ENCODE data around the gene TNNT3. TPM values are rescaled to one million over a fixed set of nuclear protein-coding genes. Genes with fewer than 3 reads are reported as not detected.
"Not testable (repeated sequence)": the region's sequence is repeated elsewhere in the genome, so short reads cannot be mapped to it uniquely, and the experiment has no call there.

The TNNT3 gene
- total RNA-seq, 1 experiment from 2014 or later: not detected

- no peaks in the 10 kb centered on the region for H3K36me3 Mint-ChIP-seq (ENCODE audit: insufficient read depth, unreplicated experiment)
- no peak for TF ChIP-seq CTCF (IDR thresholded peaks at IDR 0.05; ENCODE audit: unreplicated experiment)
Measured at GRCh38 chr11:1937616-1938342, 18.3 kb downstream of the TNNT3 start.

GRCh38 chr11:1938343-1939005 is 19.0 kb downstream of the TNNT3 start:
- TF ChIP-seq CTCF (IDR thresholded peaks at IDR 0.05; ENCODE audit: unreplicated experiment): no peak
- intact Hi-C loops (cut with micrococcal nuclease; ENCODE audit: unreplicated experiment): no loop called here
- DNase-seq: no peak
- CTCF ChIA-PET: no interaction called here
- Mint-ChIP-seq H3K4me1 (ENCODE audit: low read depth, unreplicated experiment) (peaks cover under 1% of the 10 kb centered on the region), H3K4me3 (ENCODE audit: low read depth, unreplicated experiment) (no peak overlapping the region), H3K27ac (ENCODE audit: unreplicated experiment) (no peak overlapping the region), H3K9me3 (ENCODE audit: low read depth, unreplicated experiment) (no peaks in the 10 kb centered on the region), H3K27me3 (ENCODE audit: unreplicated experiment) (peaks cover 34% of the 10 kb centered on the region), H3K36me3 (ENCODE audit: insufficient read depth, unreplicated experiment) (no peaks in the 10 kb centered on the region)
- no TSS peak for BruUV-seq (replicated peaks)

More at GRCh38 chr11:1937616-1938342, 18.3 kb downstream of the TNNT3 start:
- Mint-ChIP-seq H3K27me3 (ENCODE audit: unreplicated experiment) (peaks cover 41% of the 10 kb centered on the region), H3K4me3 (ENCODE audit: low read depth, unreplicated experiment) (no peak overlapping the region), H3K27ac (ENCODE audit: unreplicated experiment) (no peak overlapping the region), H3K9me3 (ENCODE audit: low read depth, unreplicated experiment) (no peaks in the 10 kb centered on the region), H3K4me1 (ENCODE audit: low read depth, unreplicated experiment) (no peaks in the 10 kb centered on the region)
- intact Hi-C loops (cut with micrococcal nuclease; ENCODE audit: unreplicated experiment): no loop called here
- CTCF ChIA-PET: interaction anchor here (1.1 kb wide), 1 partner anchor 103 kb away, joined by 3 read pairs; the partner anchor contains the start of gene SYT8
- DNase-seq: no peak
- BruUV-seq (replicated peaks): no TSS peak

GRCh38 chr11:1939006-1939625 is 19.6 kb downstream of the TNNT3 start:
- CTCF ChIA-PET: no interaction called here
- no TSS peak for BruUV-seq (replicated peaks)
- no peak for DNase-seq
- no peak overlapping the region for H3K4me3 Mint-ChIP-seq (ENCODE audit: low read depth, unreplicated experiment)
- peaks cover 3% of the 10 kb centered on the region for H3K36me3 Mint-ChIP-seq (ENCODE audit: insufficient read depth, unreplicated experiment)
- H3K27me3 Mint-ChIP-seq (ENCODE audit: unreplicated experiment): peaks cover 28% of the 10 kb centered on the region
- no peak overlapping the region for H3K27ac Mint-ChIP-seq (ENCODE audit: unreplicated experiment)
- no peaks in the 10 kb centered on the region for H3K9me3 Mint-ChIP-seq (ENCODE audit: low read depth, unreplicated experiment)
- H3K4me1 Mint-ChIP-seq (ENCODE audit: low read depth, unreplicated experiment): peaks cover 7% of the 10 kb centered on the region
- no peak for TF ChIP-seq CTCF (IDR thresholded peaks at IDR 0.05; ENCODE audit: unreplicated experiment)
- intact Hi-C loops (cut with micrococcal nuclease; ENCODE audit: unreplicated experiment): no loop called here

GRCh38 chr11:1939788-1940187 is 20.3 kb downstream of the TNNT3 start:
- H3K27me3 Mint-ChIP-seq (ENCODE audit: unreplicated experiment): peaks cover 25% of the 10 kb centered on the region
- BruUV-seq (replicated peaks); H3K27ac Mint-ChIP-seq (ENCODE audit: unreplicated experiment); H3K9me3 Mint-ChIP-seq (ENCODE audit: low read depth, unreplicated experiment); H3K4me3 Mint-ChIP-seq (ENCODE audit: low read depth, unreplicated experiment); CTCF ChIA-PET; intact Hi-C loops (cut with micrococcal nuclease; ENCODE audit: unreplicated experiment); DNase-seq; H3K36me3 Mint-ChIP-seq (ENCODE audit: insufficient read depth, unreplicated experiment); H3K4me1 Mint-ChIP-seq (ENCODE audit: low read depth, unreplicated experiment): not testable (repeated sequence)
